ENCODE measurements around the gene GRXCR1.

Gene GRXCR1

GRCh38 chr4:42954963-42955669 is 62.6 kb downstream of the GRXCR1 start:
- DNase-seq (ENCODE audit: low read depth): no peak
- no peak for TF ChIP-seq CTCF (IDR thresholded peaks at IDR 0.05; ENCODE audit: insufficient read depth, low read depth, low read length, missing control alignments)
- H3K4me3 ChIP-seq (ENCODE audit: low read depth, low read length): no peak overlapping the region

GRCh38 chr4:42955746-42956505 is 63.4 kb downstream of the GRXCR1 start:
- H3K4me3 ChIP-seq (ENCODE audit: low read depth, low read length): no peak overlapping the region
- TF ChIP-seq CTCF (IDR thresholded peaks at IDR 0.05; ENCODE audit: insufficient read depth, low read depth, low read length, missing control alignments): no peak
- no peak for DNase-seq (ENCODE audit: low read depth)

GRCh38 chr4:42965326-42965725 is 72.8 kb downstream of the GRXCR1 start:
- no peak for TF ChIP-seq CTCF (IDR thresholded peaks at IDR 0.05; ENCODE audit: insufficient read depth, low read depth, low read length, missing control alignments)
- DNase-seq (ENCODE audit: low read depth): peak; percentile 1
- no peak overlapping the region for H3K4me3 ChIP-seq (ENCODE audit: low read depth, low read length)

GRCh38 chr4:42985976-42986375 is 93.5 kb downstream of the GRXCR1 start:
- DNase-seq (ENCODE audit: low read depth): no peak
- H3K4me3 ChIP-seq (ENCODE audit: low read depth, low read length): no peak overlapping the region
- no peak for TF ChIP-seq CTCF (IDR thresholded peaks at IDR 0.05; ENCODE audit: insufficient read depth, low read depth, low read length, missing control alignments)

GRCh38 chr4:42995343-42995944 is 102.9 kb downstream of the GRXCR1 start:
- DNase-seq (ENCODE audit: low read depth): peak; percentile 35
- no peak overlapping the region for H3K4me3 ChIP-seq (ENCODE audit: low read depth, low read length)
- peak; percentile 69 for TF ChIP-seq CTCF (IDR thresholded peaks at IDR 0.05; ENCODE audit: insufficient read depth, low read depth, low read length, missing control alignments)

GRCh38 chr4:43008793-43009192 is 116.3 kb downstream of the GRXCR1 start:
- DNase-seq (ENCODE audit: low read depth): no peak
- TF ChIP-seq CTCF (IDR thresholded peaks at IDR 0.05; ENCODE audit: insufficient read depth, low read depth, low read length, missing control alignments): no peak
- no peak overlapping the region for H3K4me3 ChIP-seq (ENCODE audit: low read depth, low read length)
